HEK293 (cell line): Measurements from ENCODE around the gene PRIMA1.

Experiments
- CTCF ChIA-PET: fragments of 350-600 bp; formaldehyde crosslinking; extraction: SDS; loops from one replicate; lab custom pipeline; 2021; ENCODE audit warnings: antibody characterized with exemption; lab: Yijun Ruan, JAX
- POLR2A ChIA-PET: fragments of 300-600 bp; formaldehyde crosslinking; extraction: SDS; loops from one replicate; lab custom pipeline; 2020; ENCODE audit warnings: antibody characterized with exemption, inconsistent platforms; lab: Yijun Ruan, JAX
- H3K27ac ChIP-seq: fragments of 200-500 bp; sonication (Bioruptor generic); 2 replicates; pipeline ENCODE4 v1.5.1; 2014; ENCODE audit warnings: low read depth, low read length, control low read depth, inconsistent platforms; ENCODE audit errors: extremely low read depth
- H3K36me3 ChIP-seq, 2 experiments: fragments of 200-500 bp in 1 of 2; sonication (Bioruptor generic) in 1 of 2; 1 replicate in 1 of 2; 2 replicates in 1 of 2; pipeline ENCODE4 v1.5.1; 2014 to 2017; ENCODE audit warnings: inconsistent platforms in 2 of 2, low read length in 2 of 2; ENCODE audit not compliant: control insufficient read depth in 2 of 2, insufficient read depth in 1 of 2
- H3K4me1 ChIP-seq: fragments of 200-500 bp; sonication (Bioruptor generic); 2 replicates; pipeline ENCODE4 v1.5.1; 2014; ENCODE audit warnings: mild to moderate bottlenecking, low read length, inconsistent platforms; ENCODE audit not compliant: control insufficient read depth, insufficient read depth
- H3K4me3 ChIP-seq: 2 replicates; pipeline ENCODE4 v1.5.1; 2011; ENCODE audit warnings: low read depth, mild to moderate bottlenecking, control low read depth, low read length, moderate library complexity
- H3K9me3 ChIP-seq: fragments of 200-500 bp; sonication (Bioruptor generic); 2 replicates; pipeline ENCODE4 v1.5.1; 2014; ENCODE audit warnings: low read depth, low read length, inconsistent platforms; ENCODE audit not compliant: control insufficient read depth, insufficient read depth
- AEBP2 ChIP-seq: fragments of 450-650 bp; formaldehyde crosslinking; IDR thresholded peaks from 2 replicates; pipeline ENCODE4 v1.5.1; 2016; ENCODE audit warnings: missing biosample characterization, missing genetic modification characterization, borderline replicate concordance
- CTCF ChIP-seq: fragments of 450-650 bp; formaldehyde crosslinking; IDR thresholded peaks from 2 replicates; pipeline ENCODE4 v1.5.1; 2016; ENCODE audit warnings: missing biosample characterization, missing genetic modification characterization
- GLIS1 ChIP-seq: fragments of 450-650 bp; formaldehyde crosslinking; IDR thresholded peaks from 2 replicates; pipeline ENCODE4 v1.5.1; 2016; ENCODE audit warnings: missing biosample characterization, missing genetic modification characterization
- KLF8 ChIP-seq: fragments of 450-650 bp; formaldehyde crosslinking; IDR thresholded peaks from 2 replicates; pipeline ENCODE4 v1.5.1; 2016; ENCODE audit warnings: missing biosample characterization, missing genetic modification characterization
- KLF9 ChIP-seq: fragments of 450-650 bp; formaldehyde crosslinking; IDR thresholded peaks from 2 replicates; pipeline ENCODE4 v1.5.1; 2016; ENCODE audit warnings: missing biosample characterization, missing genetic modification characterization, low read depth
- MYNN ChIP-seq: fragments of 450-650 bp; formaldehyde crosslinking; IDR thresholded peaks from 2 replicates; pipeline ENCODE4 v1.5.1; 2016; ENCODE audit warnings: missing biosample characterization, missing genetic modification characterization, borderline replicate concordance
- SCRT1 ChIP-seq: fragments of 450-650 bp; formaldehyde crosslinking; IDR thresholded peaks from 2 replicates; pipeline ENCODE4 v1.5.1; 2016; ENCODE audit warnings: missing biosample characterization, missing genetic modification characterization, borderline replicate concordance
- SP2 ChIP-seq: fragments of 450-650 bp; formaldehyde crosslinking; IDR thresholded peaks from 2 replicates; pipeline ENCODE4 v1.5.1; 2016; ENCODE audit warnings: missing biosample characterization, missing genetic modification characterization
- WT1 ChIP-seq: fragments of 450-650 bp; formaldehyde crosslinking; IDR thresholded peaks from 2 replicates; pipeline ENCODE4 v1.5.1; 2016; ENCODE audit warnings: missing biosample characterization, missing genetic modification characterization
- YY1 ChIP-seq: fragments of 450-650 bp; formaldehyde crosslinking; IDR thresholded peaks from 2 replicates; pipeline ENCODE4 v1.5.1; 2018; ENCODE audit warnings: missing biosample characterization, missing genetic modification characterization
- ZBTB7A ChIP-seq: fragments of 450-650 bp; formaldehyde crosslinking; IDR thresholded peaks from 2 replicates; pipeline ENCODE4 v1.5.1; 2016; ENCODE audit warnings: low read depth, missing biosample characterization, missing genetic modification characterization
- ZBTB8A ChIP-seq: fragments of 450-650 bp; formaldehyde crosslinking; IDR thresholded peaks from 2 replicates; pipeline ENCODE4 v1.5.1; 2016; ENCODE audit warnings: missing biosample characterization, missing genetic modification characterization
- ZIC2 ChIP-seq: fragments of 450-650 bp; formaldehyde crosslinking; IDR thresholded peaks from 2 replicates; pipeline ENCODE4 v1.5.1; 2016; ENCODE audit warnings: missing biosample characterization, missing genetic modification characterization
- ZNF280D ChIP-seq: fragments of 450-650 bp; formaldehyde crosslinking; IDR thresholded peaks from 2 replicates; pipeline ENCODE4 v1.5.1; 2016; ENCODE audit warnings: missing biosample characterization, missing genetic modification characterization
- ZNF302 ChIP-seq: fragments of 450-650 bp; formaldehyde crosslinking; IDR thresholded peaks from 2 replicates; pipeline ENCODE4 v1.5.1; 2016; ENCODE audit warnings: missing biosample characterization, missing genetic modification characterization, low read depth
- ZNF311 ChIP-seq: fragments of 450-650 bp; formaldehyde crosslinking; IDR thresholded peaks from 2 replicates; pipeline ENCODE4 v1.5.1; 2017; ENCODE audit warnings: missing biosample characterization, missing genetic modification characterization, borderline replicate concordance
- ZNF341 ChIP-seq: fragments of 450-650 bp; formaldehyde crosslinking; IDR thresholded peaks from 2 replicates; pipeline ENCODE4; 2016; ENCODE audit warnings: low read depth, missing biosample characterization, missing genetic modification characterization
- ZNF394 ChIP-seq: fragments of 450-650 bp; formaldehyde crosslinking; IDR thresholded peaks from 2 replicates; pipeline ENCODE4 v1.5.1; 2016; ENCODE audit warnings: missing biosample characterization, missing genetic modification characterization, mild to moderate bottlenecking, moderate library complexity, borderline replicate concordance
- ZNF580 ChIP-seq: fragments of 450-650 bp; formaldehyde crosslinking; IDR thresholded peaks from 2 replicates; pipeline ENCODE4 v1.5.1; 2016; ENCODE audit warnings: missing biosample characterization, missing genetic modification characterization
- ZNF830 ChIP-seq: fragments of 450-650 bp; IDR thresholded peaks from 2 replicates; pipeline ENCODE4 v1.5.0; 2018; ENCODE audit warnings: missing biosample characterization, missing genetic modification characterization, low read depth, mild to moderate bottlenecking, moderate library complexity

Gene PRIMA1

GRCh38 chr14:93688820-93689219 is 99.5 kb downstream of the PRIMA1 start:
- ChIA-PET CTCF (interaction anchor here (1.1 kb wide), 1 partner anchor 33 kb away, joined by 3 read pairs; no protein-coding TSS in a partner anchor), POLR2A (no interaction called here)
- Histone ChIP-seq H3K9me3 (no peaks in the 10 kb centered on the region), H3K4me3 (no peak overlapping the region), H3K36me3 (no peaks in the 10 kb centered on the region), H3K4me1 (peaks cover 4% of the 10 kb centered on the region; the same call in 1 of the 2 replicates), H3K27ac (no peak overlapping the region)
- no peak for TF ChIP-seq CTCF (tag by site-specific recombination)
- TF ChIP-seq ZBTB8A (tag by site-specific recombination): no peak
- TF ChIP-seq ZNF830 (tag by site-specific recombination): no peak
- no peak for TF ChIP-seq AEBP2 (tag by site-specific recombination)
- TF ChIP-seq ZNF311 (tag by site-specific recombination): no peak
- peak; percentile 77 for TF ChIP-seq WT1 (tag by site-specific recombination)

- ChIA-PET POLR2A (no interaction called here), CTCF (interaction anchor here (0.6 to 1.1 kb wide), 2 partner anchors 33 to 446 kb away, joined by 3 read pairs; no protein-coding TSS in a partner anchor)
- Histone ChIP-seq H3K4me3 (no peak overlapping the region), H3K36me3 (no peaks in the 10 kb centered on the region), H3K4me1 (peaks cover 4% of the 10 kb centered on the region; the same call in 1 of the 2 replicates), H3K9me3 (no peaks in the 10 kb centered on the region), H3K27ac (no peak overlapping the region)
- TF ChIP-seq YY1 (tag by site-specific recombination) (no peak), ZIC2 (tag by site-specific recombination) (peak; percentile 58), GLIS1 (tag by site-specific recombination) (peak; percentile 45; the same call in 1 of the 2 replicates), SCRT1 (no peak), ZNF341 (tag by site-specific recombination) (peak; percentile 32; the same call in 1 of the 2 replicates), ZNF302 (no peak)
Measured at GRCh38 chr14:93688239-93688666, 100.0 kb downstream of the PRIMA1 start.

GRCh38 chr14:93686268-93686667 is 102.0 kb downstream of the PRIMA1 start:
- H3K36me3 ChIP-seq: no peaks in the 10 kb centered on the region
- H3K9me3 ChIP-seq: no peaks in the 10 kb centered on the region
- TF ChIP-seq ZNF580: no peak
- TF ChIP-seq ZBTB7A (tag by site-specific recombination): no peak
- no peak for TF ChIP-seq ZNF280D (tag by site-specific recombination)
- TF ChIP-seq SP2 (tag by site-specific recombination): no peak
- no peak for TF ChIP-seq KLF8 (tag by site-specific recombination)
- TF ChIP-seq KLF9 (tag by site-specific recombination): no peak
- TF ChIP-seq GLIS1 (tag by site-specific recombination): no peak
- no peak for TF ChIP-seq ZNF394 (tag by site-specific recombination)
- no peak for TF ChIP-seq MYNN
- CTCF ChIA-PET: interaction anchor here (0.7 kb wide), 1 partner anchor 134 kb away, joined by 3 read pairs; no protein-coding TSS in a partner anchor
- H3K4me1 ChIP-seq: peaks cover 4% of the 10 kb centered on the region; the same call in 1 of the 2 replicates
- no peak overlapping the region for H3K27ac ChIP-seq
- POLR2A ChIA-PET: interaction anchor here (0.6 kb wide), 1 partner anchor 1452 kb away, joined by 3 read pairs; no protein-coding TSS in a partner anchor
- H3K4me3 ChIP-seq: no peak overlapping the region
